Right ventricle myocardium inferior (tissue), 1 donor: ENCODE measurements around the gene SUPT5H. TPM values are rescaled to one million over a fixed set of nuclear protein-coding genes. Genes with fewer than 3 reads are reported as not detected.
"Not testable (repeated sequence)": the region's sequence is repeated elsewhere in the genome, so short reads cannot be mapped to it uniquely, and the experiment has no call there.

ENCODE experiments used
- ATAC-seq: fragments of 200-7000 bp; cut with Tn5 transposase; one replicate; pipeline ENCODE4 v1.9.1; 2020; ENCODE audit warnings: mild to moderate bottlenecking, moderate library complexity
- DNase-seq: peaks from one replicate; pipeline ENCODE4 v3.0.0; 2021; ENCODE audit errors: missing footprints
- intact Hi-C: fragments of 100-400 bp; cut with DNase I; formaldehyde crosslinking; loops from one replicate; pipeline ENCODE4 v1.11.0; 2022
- total RNA-seq: library from RNA; stranded (reverse); fragmentation: NEBNext Ultra II Directional; extraction: Animal tissue kit (Norgen Biotek cat#: 25700); gene quantifications from one replicate; pipeline ENCODE4 v1.2.1, GENCODE V29; 2021
- donor health status: DM: no; HTN: yes; CAD: no; lungs with severe emphysema.

SUPT5H gene
- total RNA-seq, 1 donor from 2014 or later = 80.6 TPM

GRCh38 chr19:39474139-39474620 lies 28.8 kb downstream of the SUPT5H start:
- ATAC-seq (peak; percentile 54), DNase-seq (peak; percentile 87)
- intact Hi-C loops = loop anchor here (1.0 kb wide), 1 partner anchor 58 kb away; the partner anchor contains the start of gene EID2B

DNA sequence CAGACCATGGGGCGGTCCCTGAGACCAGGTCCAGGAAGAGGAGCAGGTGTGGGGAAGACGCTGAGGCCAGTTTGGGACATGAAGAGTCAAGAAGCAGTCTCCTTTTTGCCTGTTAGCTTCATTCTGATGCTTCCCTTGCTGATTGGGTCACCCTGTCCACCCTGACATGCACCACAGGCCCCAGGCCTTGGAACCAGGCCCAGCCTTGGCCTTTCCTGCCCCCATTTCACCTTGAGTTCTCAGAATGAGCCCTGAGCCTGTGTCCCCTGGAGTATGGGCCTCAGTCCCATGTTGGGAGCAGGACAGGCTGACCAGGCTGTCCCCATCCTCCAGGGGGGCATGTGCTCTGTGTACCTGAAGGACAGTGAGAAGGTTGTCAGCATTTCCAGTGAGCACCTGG lies 30.4 kb downstream of the SUPT5H start:
- ATAC-seq (no peak), DNase-seq (no peak)
- intact Hi-C loops = no loop called here

GRCh38 chr19:39479319-39479801 lies 34.0 kb downstream of the SUPT5H start:
- intact Hi-C loops, DNase-seq, ATAC-seq: not testable (repeated sequence)

GRCh38 chr19:39479916-39480315 lies 34.5 kb downstream of the SUPT5H start:
- no peak for ATAC-seq
- no peak for DNase-seq
- intact Hi-C loops = loop anchor here (2.0 kb wide), 1 partner anchor 35 kb away; the partner anchor contains the start of gene SUPT5H

GRCh38 chr19:39480337-39481228 lies 35.2 kb downstream of the SUPT5H start, which contains the start of gene TIMM50:
Gene TIMM50, plus strand, starts transcription at chr19:39480838. Its CDS starts 16 bp downstream, at chr19:39480854.
- intact Hi-C loops = loop anchor here (2.0 kb wide), 1 partner anchor 36 kb away; the partner anchor contains the start of gene SUPT5H
- ATAC-seq = peak; percentile 98
- peak; percentile 99 for DNase-seq

DNA sequence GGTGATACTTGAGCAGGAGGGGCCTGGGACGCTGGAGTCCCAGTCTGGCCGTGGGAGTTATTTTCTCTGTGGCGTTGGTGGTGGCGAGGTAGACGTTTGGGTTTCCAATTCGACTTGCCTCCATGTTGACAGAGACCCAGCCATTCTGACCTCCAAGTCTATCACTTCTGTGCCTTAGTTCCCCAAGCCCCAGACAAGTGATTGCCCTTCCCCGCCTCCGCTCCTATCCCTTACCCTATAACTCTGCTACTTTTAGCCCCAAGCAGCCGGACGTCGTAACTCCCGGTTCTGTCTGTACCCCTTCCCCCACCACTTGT lies 35.8 kb downstream of the SUPT5H start:
- no peak for ATAC-seq
- intact Hi-C loops = loop anchor here (2.0 kb wide), 1 partner anchor 36 kb away; the partner anchor contains the start of gene SUPT5H
- DNase-seq = no peak

- DNase-seq (no peak), ATAC-seq (no peak)
- intact Hi-C loops = loop anchor here (2.0 kb wide), 1 partner anchor 37 kb away; the partner anchor contains the start of gene SUPT5H
These were observed 36.3 kb downstream of the SUPT5H start for GRCh38 chr19:39481676-39482075.

GRCh38 chr19:39483141-39483540 lies 37.8 kb downstream of the SUPT5H start:
- no peak for DNase-seq
- intact Hi-C loops = no loop called here
- ATAC-seq = no peak

DNA sequence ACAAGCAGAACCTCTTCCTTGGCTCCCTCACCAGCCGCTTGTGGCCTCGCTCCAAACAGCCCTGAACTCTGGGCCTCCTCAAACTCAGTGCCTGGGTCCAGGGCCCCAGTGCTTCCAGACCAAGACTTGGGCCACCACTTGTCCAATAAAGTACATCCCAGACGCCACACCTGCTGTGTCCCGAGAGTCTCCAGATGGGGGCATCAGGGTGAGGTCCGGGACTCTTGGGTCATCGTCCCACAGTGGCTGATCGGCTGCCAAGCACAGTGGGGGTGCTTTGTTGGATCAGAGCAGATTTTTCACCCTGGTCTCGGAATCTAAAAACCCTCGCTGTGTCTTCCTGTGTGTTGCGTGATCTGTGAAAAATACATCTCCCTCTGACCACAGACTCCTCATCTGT lies 44.4 kb downstream of the SUPT5H start:
- ATAC-seq = no peak
- intact Hi-C loops = no loop called here
- DNase-seq = no peak

GRCh38 chr19:39492225-39492624 lies 46.8 kb downstream of the SUPT5H start:
- no peak for ATAC-seq

GRCh38 chr19:39492788-39493187 lies 47.4 kb downstream of the SUPT5H start:
- DNase-seq (no peak), ATAC-seq (no peak)
- intact Hi-C loops = no loop called here

More at GRCh38 chr19:39492225-39492624, 46.8 kb downstream of the SUPT5H start:
- DNase-seq = no peak
- intact Hi-C loops = no loop called here

DNA sequence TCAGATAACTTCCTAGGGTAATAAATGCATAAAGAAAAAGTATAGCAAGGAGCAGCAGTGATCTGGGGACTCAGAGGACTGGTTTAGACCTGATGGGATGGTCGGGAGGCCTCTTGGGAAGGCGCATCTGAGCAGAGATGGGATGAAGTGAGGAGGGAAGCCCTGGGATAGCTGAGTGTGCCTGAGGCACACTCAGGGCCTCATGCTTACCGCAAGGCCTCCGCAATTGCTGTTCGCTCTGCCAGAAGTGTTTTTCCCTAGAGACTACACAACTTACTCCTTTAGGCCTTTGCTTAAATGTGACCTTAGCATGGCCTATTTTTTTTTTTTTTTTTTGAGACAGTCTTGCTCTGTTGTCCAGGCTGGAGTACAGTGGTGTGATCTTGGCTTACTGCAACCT lies 49.3 kb downstream of the SUPT5H start:
- ATAC-seq (no peak), DNase-seq (no peak)
- intact Hi-C loops = no loop called here

DNA sequence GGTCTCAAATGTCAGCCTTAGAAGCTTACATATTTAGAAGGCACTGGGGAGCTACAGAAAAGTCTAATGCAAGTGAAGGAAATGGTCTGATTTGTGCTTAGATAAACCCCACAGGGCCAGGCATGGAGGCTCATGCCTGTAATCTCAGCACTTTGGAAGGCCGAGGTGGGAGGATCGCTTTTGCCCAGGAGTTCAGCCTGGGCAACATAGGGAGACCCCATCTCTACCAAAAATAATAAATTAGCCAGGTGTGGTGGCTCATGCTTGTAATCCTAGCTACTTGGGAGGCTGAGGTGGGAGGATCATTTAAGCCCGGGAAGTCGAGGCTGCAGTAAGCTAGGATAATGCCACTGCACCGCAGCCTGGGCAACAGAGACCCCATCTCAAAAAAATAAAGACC lies 50.7 kb downstream of the SUPT5H start:
- DNase-seq (no peak), ATAC-seq (no peak)
- intact Hi-C loops = no loop called here

DNA sequence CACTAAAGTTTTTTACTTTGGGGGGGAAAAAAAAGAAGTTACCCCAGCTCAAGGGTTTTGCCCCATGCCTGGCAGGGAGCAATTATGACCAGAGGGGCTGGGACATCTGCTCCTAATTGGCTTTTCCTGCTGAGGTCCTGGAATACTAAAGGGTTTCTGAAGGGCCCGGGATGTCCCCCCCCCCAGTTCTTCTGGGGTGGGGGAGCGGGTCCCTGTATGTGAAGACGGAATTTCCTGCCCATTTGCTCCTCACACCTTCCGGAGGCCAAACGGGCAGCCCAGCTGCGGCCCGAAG lies 52.3 kb downstream of the SUPT5H start:
- ATAC-seq = no peak
- intact Hi-C loops = no loop called here
- no peak for DNase-seq

GRCh38 chr19:39497996-39498797 lies 52.8 kb downstream of the SUPT5H start:
- intact Hi-C loops = no loop called here
- ATAC-seq (no peak), DNase-seq (no peak)

DNA sequence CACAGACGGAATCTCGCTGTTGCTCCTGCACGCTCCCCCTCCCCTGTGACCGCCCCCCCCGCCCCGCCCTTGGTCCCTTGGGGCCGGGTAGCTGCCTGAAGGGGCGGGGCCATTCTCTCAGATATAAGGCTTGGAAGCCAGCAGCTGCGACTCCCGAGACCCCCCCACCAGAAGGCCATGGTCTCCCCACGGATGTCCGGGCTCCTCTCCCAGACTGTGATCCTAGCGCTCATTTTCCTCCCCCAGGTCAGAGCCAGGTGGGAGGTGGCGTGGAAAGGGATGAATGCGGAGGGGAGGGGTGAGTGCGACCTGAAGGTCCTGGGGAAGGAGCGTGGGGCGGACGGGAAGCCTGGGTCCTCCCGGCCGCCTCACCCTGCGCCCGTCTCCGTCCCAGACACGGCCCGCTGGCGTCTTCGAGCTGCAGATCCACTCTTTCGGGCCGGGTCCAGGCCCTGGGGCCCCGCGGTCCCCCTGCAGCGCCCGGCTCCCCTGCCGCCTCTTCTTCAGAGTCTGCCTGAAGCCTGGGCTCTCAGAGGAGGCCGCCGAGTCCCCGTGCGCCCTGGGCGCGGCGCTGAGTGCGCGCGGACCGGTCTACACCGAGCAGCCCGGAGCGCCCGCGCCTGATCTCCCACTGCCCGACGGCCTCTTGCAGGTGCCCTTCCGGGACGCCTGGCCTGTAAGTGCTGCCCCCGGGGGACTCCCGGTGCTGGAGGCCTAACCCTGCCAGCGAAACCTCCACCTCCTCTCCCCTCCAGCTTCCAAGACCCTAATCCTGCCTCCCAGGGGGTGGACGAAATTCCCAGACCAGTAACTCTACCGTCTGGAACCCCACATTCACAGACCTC lies 53.6 kb downstream of the SUPT5H start, which contains the start of gene DLL3:
TSS of gene DLL3 (plus strand) at position 150 of the 845 bp plus-strand sequence. CDS start at position 178, 28 bp downstream.
- no peak for ATAC-seq
- intact Hi-C loops = no loop called here
- no peak for DNase-seq

DNA sequence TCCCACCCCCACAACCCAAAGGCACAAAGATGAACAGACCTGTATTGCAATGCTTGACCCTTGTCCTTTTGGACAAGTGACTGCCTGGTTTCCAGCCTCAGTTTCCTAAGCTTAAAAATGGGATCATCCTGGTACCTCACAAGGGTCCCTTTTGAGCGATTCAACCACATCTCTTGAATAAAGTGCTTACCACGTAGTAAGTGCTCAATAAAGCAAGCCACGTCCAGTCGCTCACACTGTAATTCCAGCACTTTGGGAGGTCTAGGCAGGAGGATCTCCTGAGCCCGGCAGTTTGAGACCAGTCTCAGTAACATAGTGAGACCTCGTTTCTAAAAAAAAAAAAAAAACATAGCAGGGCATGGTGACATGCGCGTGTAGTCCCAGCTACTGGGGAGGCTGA lies 54.5 kb downstream of the SUPT5H start:
- DNase-seq (no peak), ATAC-seq (no peak)
- intact Hi-C loops = no loop called here

DNA sequence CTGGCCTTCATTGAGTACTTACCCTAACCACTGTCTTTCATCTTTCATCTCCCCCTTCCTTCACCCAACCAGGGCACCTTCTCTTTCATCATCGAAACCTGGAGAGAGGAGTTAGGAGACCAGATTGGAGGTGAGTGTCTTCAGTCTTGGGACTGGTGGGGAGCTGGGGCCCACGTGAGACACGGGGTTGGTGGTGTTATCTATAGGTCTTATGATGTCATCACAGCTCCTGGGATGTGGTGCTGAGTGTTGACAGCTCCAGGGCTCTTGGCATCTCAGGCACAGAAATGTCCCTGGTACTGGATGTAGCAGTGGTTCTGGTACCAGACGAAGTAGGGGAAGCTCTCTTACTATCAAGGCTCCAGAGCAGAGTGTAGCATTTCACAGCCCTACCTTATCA lies 55.2 kb downstream of the SUPT5H start:
- intact Hi-C loops = no loop called here
- no peak for ATAC-seq
- no peak for DNase-seq
